ENCODE results near the gene TMEFF2. TPM values are rescaled to one million over a fixed set of nuclear protein-coding genes. Genes with fewer than 3 reads are reported as not detected.

Gene TMEFF2
- total and polyA plus RNA-seq, 2 experiments from 2014 or later: 1.7 to 2.2 TPM

DNA sequence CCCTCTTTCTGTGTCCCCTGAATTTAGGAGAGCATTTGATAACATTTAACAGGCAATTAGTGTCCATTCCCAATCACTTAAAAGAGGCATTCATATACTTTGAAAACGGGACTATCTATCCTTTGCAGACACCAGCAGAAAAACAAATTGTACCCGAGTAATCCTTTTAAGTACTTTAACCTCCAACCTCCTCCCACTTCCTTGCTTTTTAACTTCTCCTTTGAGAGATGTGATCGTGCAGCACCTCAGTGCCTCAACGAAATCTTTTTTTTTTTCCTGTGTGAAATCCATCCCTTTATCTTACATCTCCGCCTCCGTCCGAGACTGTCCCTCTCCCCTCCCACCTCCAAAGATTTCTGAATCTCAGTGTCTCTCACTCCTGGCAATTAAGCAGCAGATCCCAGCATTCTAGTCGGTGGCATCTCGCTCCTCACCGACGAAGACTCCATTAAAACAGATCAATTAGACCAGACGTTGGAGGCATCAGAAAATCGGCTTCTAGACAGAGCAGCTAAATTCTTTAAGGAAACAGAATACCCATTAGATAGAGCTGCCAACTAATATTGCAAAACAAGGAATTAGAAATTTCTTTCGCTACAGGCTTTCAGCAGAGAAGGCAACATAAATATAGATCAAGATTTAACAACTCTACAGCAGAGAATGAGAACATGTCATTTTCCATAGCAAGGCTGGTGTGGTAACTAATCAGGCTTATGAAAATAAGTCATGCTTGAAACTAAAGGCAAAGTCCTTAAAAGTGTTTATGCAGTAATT, 1.9 kb upstream of the TMEFF2 start:
- ATAC-seq: no peak
- H3K27me3 Mint-ChIP-seq (ENCODE audit: insufficient read depth, low read depth, poor library complexity): peaks cover 55% of the 10 kb centered on the region

More for the DNA sequence above, 1.9 kb upstream of the TMEFF2 start:
- Histone ChIP-seq H3K27me3 (ENCODE audit: insufficient read depth) (peaks cover 61% of the 10 kb centered on the region), H3K9me2 (ENCODE audit: insufficient read depth) (no peaks in the 10 kb centered on the region), H3F3A (replicated peaks; ENCODE audit: low read depth) (peaks cover 9% of the 10 kb centered on the region), H4K20me1 (replicated peaks; ENCODE audit: insufficient read depth) (peaks cover 3% of the 10 kb centered on the region; the same call in 1 of the 2 replicates), H2AFZ (peak overlapping the region; percentile 99), H3K79me2 (replicated peaks; ENCODE audit: insufficient read depth) (no peaks in the 10 kb centered on the region), H3K4me1 (ENCODE audit: insufficient read depth) (peaks cover 20% of the 10 kb centered on the region), H3K4me2 (peak overlapping the region; percentile 97), H3K36me3 (ENCODE audit: insufficient read depth) (no peaks in the 10 kb centered on the region), H3K4me3 (peak overlapping the region; percentile 85), H3K27ac (ENCODE audit: low read depth) (no peak overlapping the region)
- Mint-ChIP-seq H3K4me1 (peaks cover 24% of the 10 kb centered on the region), H3K9me3 (no peaks in the 10 kb centered on the region; the same call in 2 of the 3 replicates), H3K4me3 (peak overlapping the region; percentile 72), H3K27ac (no peak overlapping the region), H3K36me3 (ENCODE audit: low read depth) (no peaks in the 10 kb centered on the region)
- peak; percentile 4 for DNase-seq (ENCODE audit: low spot score)
- no peak for TF ChIP-seq EZH2phosphoT487 (IDR thresholded peaks at IDR 0.05; ENCODE audit: unreplicated experiment)
- TF ChIP-seq EZH2 (IDR thresholded peaks at IDR 0.05; ENCODE audit: low read depth, unreplicated experiment): no peak
- TF ChIP-seq STAT1 (IDR thresholded peaks at IDR 0.05; ENCODE audit: unreplicated experiment): no peak
- TF ChIP-seq, protein P1, sequence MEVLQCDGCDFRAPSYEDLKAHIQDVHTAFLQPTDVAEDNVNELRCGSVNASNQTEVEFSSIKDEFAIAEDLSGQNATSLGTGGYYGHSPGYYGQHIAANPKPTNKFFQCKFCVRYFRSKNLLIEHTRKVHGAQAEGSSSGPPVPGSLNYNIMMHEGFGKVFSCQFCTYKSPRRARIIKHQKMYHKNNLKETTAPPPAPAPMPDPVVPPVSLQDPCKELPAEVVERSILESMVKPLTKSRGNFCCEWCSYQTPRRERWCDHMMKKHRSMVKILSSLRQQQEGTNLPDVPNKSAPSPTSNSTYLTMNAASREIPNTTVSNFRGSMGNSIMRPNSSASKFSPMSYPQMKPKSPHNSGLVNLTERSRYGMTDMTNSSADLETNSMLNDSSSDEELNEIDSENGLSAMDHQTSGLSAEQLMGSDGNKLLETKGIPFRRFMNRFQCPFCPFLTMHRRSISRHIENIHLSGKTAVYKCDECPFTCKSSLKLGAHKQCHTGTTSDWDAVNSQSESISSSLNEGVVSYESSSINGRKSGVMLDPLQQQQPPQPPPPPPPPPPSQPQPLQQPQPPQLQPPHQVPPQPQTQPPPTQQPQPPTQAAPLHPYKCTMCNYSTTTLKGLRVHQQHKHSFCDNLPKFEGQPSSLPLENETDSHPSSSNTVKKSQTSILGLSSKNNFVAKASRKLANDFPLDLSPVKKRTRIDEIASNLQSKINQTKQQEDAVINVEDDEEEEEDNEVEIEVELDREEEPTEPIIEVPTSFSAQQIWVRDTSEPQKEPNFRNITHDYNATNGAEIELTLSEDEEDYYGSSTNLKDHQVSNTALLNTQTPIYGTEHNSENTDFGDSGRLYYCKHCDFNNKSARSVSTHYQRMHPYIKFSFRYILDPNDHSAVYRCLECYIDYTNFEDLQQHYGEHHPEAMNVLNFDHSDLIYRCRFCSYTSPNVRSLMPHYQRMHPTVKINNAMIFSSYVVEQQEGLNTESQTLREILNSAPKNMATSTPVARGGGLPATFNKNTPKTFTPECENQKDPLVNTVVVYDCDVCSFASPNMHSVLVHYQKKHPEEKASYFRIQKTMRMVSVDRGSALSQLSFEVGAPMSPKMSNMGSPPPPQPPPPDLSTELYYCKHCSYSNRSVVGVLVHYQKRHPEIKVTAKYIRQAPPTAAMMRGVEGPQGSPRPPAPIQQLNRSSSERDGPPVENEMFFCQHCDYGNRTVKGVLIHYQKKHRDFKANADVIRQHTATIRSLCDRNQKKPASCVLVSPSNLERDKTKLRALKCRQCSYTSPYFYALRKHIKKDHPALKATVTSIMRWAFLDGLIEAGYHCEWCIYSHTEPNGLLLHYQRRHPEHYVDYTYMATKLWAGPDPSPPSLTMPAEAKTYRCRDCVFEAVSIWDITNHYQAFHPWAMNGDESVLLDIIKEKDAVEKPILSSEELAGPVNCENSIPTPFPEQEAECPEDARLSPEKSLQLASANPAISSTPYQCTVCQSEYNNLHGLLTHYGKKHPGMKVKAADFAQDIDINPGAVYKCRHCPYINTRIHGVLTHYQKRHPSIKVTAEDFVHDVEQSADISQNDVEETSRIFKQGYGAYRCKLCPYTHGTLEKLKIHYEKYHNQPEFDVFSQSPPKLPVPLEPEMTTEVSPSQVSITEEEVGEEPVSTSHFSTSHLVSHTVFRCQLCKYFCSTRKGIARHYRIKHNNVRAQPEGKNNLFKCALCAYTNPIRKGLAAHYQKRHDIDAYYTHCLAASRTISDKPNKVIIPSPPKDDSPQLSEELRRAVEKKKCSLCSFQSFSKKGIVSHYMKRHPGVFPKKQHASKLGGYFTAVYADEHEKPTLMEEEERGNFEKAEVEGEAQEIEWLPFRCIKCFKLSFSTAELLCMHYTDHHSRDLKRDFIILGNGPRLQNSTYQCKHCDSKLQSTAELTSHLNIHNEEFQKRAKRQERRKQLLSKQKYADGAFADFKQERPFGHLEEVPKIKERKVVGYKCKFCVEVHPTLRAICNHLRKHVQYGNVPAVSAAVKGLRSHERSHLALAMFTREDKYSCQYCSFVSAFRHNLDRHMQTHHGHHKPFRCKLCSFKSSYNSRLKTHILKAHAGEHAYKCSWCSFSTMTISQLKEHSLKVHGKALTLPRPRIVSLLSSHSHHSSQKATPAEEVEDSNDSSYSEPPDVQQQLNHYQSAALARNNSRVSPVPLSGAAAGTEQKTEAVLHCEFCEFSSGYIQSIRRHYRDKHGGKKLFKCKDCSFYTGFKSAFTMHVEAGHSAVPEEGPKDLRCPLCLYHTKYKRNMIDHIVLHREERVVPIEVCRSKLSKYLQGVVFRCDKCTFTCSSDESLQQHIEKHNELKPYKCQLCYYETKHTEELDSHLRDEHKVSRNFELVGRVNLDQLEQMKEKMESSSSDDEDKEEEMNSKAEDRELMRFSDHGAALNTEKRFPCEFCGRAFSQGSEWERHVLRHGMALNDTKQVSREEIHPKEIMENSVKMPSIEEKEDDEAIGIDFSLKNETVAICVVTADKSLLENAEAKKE (CRISPR knock-in tag; IDR thresholded peaks at IDR 0.05): no peak
- TF ChIP-seq, protein P2, sequence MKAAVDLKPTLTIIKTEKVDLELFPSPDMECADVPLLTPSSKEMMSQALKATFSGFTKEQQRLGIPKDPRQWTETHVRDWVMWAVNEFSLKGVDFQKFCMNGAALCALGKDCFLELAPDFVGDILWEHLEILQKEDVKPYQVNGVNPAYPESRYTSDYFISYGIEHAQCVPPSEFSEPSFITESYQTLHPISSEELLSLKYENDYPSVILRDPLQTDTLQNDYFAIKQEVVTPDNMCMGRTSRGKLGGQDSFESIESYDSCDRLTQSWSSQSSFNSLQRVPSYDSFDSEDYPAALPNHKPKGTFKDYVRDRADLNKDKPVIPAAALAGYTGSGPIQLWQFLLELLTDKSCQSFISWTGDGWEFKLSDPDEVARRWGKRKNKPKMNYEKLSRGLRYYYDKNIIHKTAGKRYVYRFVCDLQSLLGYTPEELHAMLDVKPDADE (IDR thresholded peaks at IDR 0.05): no peak
- no peak for TF ChIP-seq NANOG (IDR thresholded peaks at IDR 0.05; ENCODE audit: borderline replicate concordance)
- TF ChIP-seq, protein P3, sequence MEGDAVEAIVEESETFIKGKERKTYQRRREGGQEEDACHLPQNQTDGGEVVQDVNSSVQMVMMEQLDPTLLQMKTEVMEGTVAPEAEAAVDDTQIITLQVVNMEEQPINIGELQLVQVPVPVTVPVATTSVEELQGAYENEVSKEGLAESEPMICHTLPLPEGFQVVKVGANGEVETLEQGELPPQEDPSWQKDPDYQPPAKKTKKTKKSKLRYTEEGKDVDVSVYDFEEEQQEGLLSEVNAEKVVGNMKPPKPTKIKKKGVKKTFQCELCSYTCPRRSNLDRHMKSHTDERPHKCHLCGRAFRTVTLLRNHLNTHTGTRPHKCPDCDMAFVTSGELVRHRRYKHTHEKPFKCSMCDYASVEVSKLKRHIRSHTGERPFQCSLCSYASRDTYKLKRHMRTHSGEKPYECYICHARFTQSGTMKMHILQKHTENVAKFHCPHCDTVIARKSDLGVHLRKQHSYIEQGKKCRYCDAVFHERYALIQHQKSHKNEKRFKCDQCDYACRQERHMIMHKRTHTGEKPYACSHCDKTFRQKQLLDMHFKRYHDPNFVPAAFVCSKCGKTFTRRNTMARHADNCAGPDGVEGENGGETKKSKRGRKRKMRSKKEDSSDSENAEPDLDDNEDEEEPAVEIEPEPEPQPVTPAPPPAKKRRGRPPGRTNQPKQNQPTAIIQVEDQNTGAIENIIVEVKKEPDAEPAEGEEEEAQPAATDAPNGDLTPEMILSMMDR (conservative IDR thresholded peaks at IDR 0.05; ENCODE audit: low read depth in 2 of 2): no peak
